Activated naive CD4-positive, alpha-beta T cell treated with anti-CD3 and anti-CD28 coated beads, Interleukin-2, amount 10 ng/mL, durations not matched to agents 7 days and 5 days (primary cell): ENCODE data around the gene DPF3.

Experiments
- CTCF ChIA-PET: fragments of 350-600 bp; sonication (Branson Sonifier 250); formaldehyde crosslinking; loops from one replicate; lab custom pipeline; 2021; ENCODE audit warnings: antibody characterized with exemption; lab: Charles Lee
- DNase-seq: peaks from one replicate; pipeline ENCODE4 v3.0.0-alpha.2; 2020
- H3K27ac Mint-ChIP-seq: one replicate; pipeline ENCODE4 v1.8.0; 2021; ENCODE audit warnings: mild to moderate bottlenecking, moderate library complexity, mixed read lengths
- H3K27me3 Mint-ChIP-seq: one replicate; pipeline ENCODE4 v1.8.0; 2021; ENCODE audit warnings: mild to moderate bottlenecking, mixed read lengths
- H3K36me3 Mint-ChIP-seq: one replicate; pipeline ENCODE4 v1.8.0; 2021; ENCODE audit warnings: mixed read lengths
- H3K4me1 Mint-ChIP-seq: one replicate; pipeline ENCODE4 v1.8.0; 2021; ENCODE audit warnings: mixed read lengths
- H3K4me3 Mint-ChIP-seq: one replicate; pipeline ENCODE4 v1.8.0; 2021; ENCODE audit warnings: mild to moderate bottlenecking, moderate library complexity, mixed read lengths
- H3K9me3 Mint-ChIP-seq: one replicate; pipeline ENCODE4 v1.8.0; 2021; ENCODE audit warnings: mixed read lengths

The DPF3 gene

DNA sequence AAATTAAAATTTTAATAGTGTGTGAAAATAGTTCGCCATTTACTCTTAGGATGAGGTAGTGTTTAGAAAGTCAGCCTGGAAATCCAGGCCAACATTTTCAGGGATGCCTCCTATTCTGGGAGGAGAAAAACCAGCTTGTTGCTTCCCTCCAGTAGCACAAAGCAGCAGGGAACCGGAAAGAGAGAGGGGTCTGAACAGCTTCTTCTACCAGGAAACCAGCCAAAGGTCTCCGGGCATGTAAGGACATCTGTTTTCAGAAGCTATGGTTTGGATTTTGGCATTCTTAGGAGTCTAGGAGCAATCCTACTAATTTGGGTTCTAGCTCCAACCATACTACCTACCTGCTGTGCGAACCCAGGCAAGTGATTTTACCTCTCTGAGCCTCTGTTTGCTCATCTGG, 85.3 kb downstream of the DPF3 start:
- Mint-ChIP-seq H3K27ac (no peak overlapping the region), H3K4me3 (no peak overlapping the region), H3K9me3 (peaks cover 10% of the 10 kb centered on the region), H3K36me3 (peaks cover 15% of the 10 kb centered on the region), H3K27me3 (peaks cover 22% of the 10 kb centered on the region), H3K4me1 (peaks cover 28% of the 10 kb centered on the region)
- CTCF ChIA-PET, result interaction anchor here (1.0 kb wide), 1 partner anchor 9 kb away, joined by 3 read pairs; no protein-coding TSS in a partner anchor
- no peak for DNase-seq

DNA sequence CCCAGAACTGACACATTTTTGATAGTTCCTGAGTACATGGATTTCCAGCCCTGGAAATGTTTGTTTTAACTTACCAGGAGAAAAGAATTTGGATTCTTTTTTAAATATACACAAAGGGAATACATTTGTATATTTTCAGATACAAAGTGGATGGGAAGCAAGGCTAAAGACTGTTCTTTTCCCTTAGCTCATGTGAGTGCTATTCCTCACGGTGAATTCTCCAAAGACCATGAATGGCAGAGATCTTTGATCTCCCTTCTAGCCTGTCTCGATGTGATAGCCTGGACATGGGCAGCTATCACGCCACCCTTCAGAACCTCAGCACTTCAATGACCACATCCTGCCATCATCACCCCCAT, 91.3 kb downstream of the DPF3 start:
- peaks cover 10% of the 10 kb centered on the region for H3K36me3 Mint-ChIP-seq
- CTCF ChIA-PET, result no interaction called here
- H3K4me3 Mint-ChIP-seq, result no peak overlapping the region
- DNase-seq, result no peak
- peaks cover 2% of the 10 kb centered on the region for H3K4me1 Mint-ChIP-seq
- no peaks in the 10 kb centered on the region for H3K27me3 Mint-ChIP-seq
- H3K9me3 Mint-ChIP-seq, result peaks cover 3% of the 10 kb centered on the region
- H3K27ac Mint-ChIP-seq, result no peak overlapping the region

GRCh38 chr14:72801836-72802587, 91.9 kb downstream of the DPF3 start:
- CTCF ChIA-PET, result no interaction called here
- Mint-ChIP-seq H3K4me1 (peaks cover 2% of the 10 kb centered on the region), H3K27me3 (no peaks in the 10 kb centered on the region), H3K36me3 (peaks cover 10% of the 10 kb centered on the region), H3K4me3 (no peak overlapping the region), H3K27ac (no peak overlapping the region), H3K9me3 (peaks cover 3% of the 10 kb centered on the region)
- no peak for DNase-seq

GRCh38 chr14:72801381-72801812, 92.5 kb downstream of the DPF3 start:
- Mint-ChIP-seq H3K27ac (no peak overlapping the region), H3K36me3 (peaks cover 10% of the 10 kb centered on the region), H3K4me1 (peaks cover 2% of the 10 kb centered on the region), H3K27me3 (no peaks in the 10 kb centered on the region), H3K9me3 (peaks cover 3% of the 10 kb centered on the region), H3K4me3 (no peak overlapping the region)
- DNase-seq, result no peak
- CTCF ChIA-PET, result no interaction called here

DNA sequence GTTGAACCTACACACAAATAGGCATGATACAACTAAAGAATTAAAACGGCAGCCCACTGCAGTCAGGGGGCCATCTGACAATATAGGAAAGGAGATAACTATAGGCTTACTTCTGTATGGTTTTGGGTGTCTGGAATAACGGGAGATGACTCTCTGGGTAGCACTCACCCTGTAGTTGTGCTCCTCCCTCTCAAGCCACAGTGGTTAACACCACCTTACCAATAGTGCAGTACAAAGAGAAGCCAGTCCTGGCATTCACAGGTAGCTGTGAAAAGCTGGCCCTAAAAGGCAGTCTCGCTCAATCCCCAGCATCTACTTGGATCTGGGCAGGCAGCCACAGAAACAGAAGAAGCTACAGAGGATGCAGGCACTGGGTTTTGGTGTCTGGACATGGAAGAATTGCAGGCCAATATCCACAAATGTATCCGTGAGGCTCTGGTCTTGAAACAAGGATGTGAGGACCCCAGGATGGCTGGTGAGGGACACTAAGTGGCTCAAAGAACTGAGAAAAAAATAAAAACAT, 93.0 kb downstream of the DPF3 start:
- Mint-ChIP-seq H3K4me1 (peaks cover 2% of the 10 kb centered on the region), H3K27ac (no peak overlapping the region), H3K9me3 (peaks cover 3% of the 10 kb centered on the region), H3K36me3 (peaks cover 8% of the 10 kb centered on the region), H3K4me3 (no peak overlapping the region), H3K27me3 (no peaks in the 10 kb centered on the region)
- DNase-seq, result no peak
- CTCF ChIA-PET, result no interaction called here

DNA sequence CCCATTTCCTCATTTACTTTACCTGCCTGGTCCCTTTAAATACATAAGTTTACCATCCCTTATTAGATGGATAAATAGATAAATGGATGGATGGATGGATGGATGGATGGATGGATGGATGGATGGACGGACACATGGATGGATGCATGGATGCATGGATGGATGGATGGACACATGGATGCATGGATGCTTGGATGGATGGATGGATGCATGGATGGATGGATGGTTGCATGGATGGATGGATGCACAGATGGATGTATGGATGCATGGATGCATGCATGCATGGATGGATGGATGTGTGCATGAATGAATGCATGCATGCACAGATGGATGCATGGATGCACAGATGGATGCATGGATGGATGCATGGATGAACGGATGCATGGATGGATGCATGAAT, 93.6 kb downstream of the DPF3 start:
- Mint-ChIP-seq H3K4me3 (no peak overlapping the region), H3K27me3 (no peaks in the 10 kb centered on the region), H3K4me1 (peaks cover 2% of the 10 kb centered on the region), H3K27ac (no peak overlapping the region), H3K9me3 (peaks cover 3% of the 10 kb centered on the region), H3K36me3 (peaks cover 7% of the 10 kb centered on the region)
- DNase-seq, result no peak
- CTCF ChIA-PET, result no interaction called here

GRCh38 chr14:72796935-72797334, 97.0 kb downstream of the DPF3 start:
- Mint-ChIP-seq H3K9me3 (peaks cover 3% of the 10 kb centered on the region), H3K27me3 (peaks cover 9% of the 10 kb centered on the region), H3K4me1 (peaks cover 2% of the 10 kb centered on the region), H3K36me3 (peaks cover 7% of the 10 kb centered on the region), H3K27ac (no peak overlapping the region), H3K4me3 (no peak overlapping the region)
- CTCF ChIA-PET, result no interaction called here
- DNase-seq, result no peak

DNA sequence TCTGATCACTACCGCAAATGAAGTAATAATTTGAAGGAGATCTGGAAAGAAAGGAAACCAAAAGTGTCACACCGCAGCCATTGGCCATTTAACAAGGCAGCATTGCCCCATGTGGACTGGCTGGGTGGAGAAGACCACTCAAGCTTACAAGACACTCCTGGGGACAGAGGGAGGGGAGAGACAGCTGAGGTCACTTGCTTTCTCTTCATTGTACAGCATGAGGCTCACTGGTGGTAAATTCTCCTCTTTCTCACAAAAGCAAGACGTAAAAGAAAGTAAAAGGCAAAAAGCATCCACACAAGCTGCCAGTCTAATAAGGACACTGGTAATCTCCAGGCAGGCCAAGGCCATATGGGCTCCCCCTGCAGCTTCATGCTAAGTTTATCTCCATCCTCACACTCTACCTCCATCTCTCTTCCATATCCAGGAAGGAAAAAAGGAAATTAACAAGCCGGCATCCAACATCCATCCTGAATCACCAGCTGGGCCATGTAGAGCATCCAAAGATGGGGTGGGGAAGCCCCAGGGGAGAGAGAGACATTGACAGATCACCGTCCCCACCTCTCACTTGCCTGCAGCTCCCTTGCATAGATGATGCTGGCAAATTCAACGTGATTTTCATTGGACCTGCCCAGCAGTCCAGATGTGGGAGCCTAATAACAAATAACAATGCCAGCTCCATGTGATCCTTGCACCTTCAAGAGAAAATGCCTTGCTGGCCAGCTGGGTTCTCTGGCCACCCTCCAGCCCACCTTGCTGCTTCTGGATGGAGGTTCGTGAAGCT, 100.6 kb downstream of the DPF3 start:
- peaks cover 13% of the 10 kb centered on the region for H3K4me1 Mint-ChIP-seq
- H3K27ac Mint-ChIP-seq, result no peak overlapping the region
- H3K9me3 Mint-ChIP-seq, result no peaks in the 10 kb centered on the region
- no peaks in the 10 kb centered on the region for H3K36me3 Mint-ChIP-seq
- peaks cover 12% of the 10 kb centered on the region for H3K27me3 Mint-ChIP-seq
- CTCF ChIA-PET, result no interaction called here
- no peak for DNase-seq
- H3K4me3 Mint-ChIP-seq, result no peak overlapping the region

- Mint-ChIP-seq H3K4me3 (no peak overlapping the region), H3K9me3 (no peaks in the 10 kb centered on the region), H3K27ac (no peak overlapping the region), H3K36me3 (no peaks in the 10 kb centered on the region), H3K27me3 (peaks cover 24% of the 10 kb centered on the region), H3K4me1 (peaks cover 22% of the 10 kb centered on the region)
- DNase-seq, result no peak
- CTCF ChIA-PET, result no interaction called here
Observed at GRCh38 chr14:72792051-72792788, 101.7 kb downstream of the DPF3 start.

DNA sequence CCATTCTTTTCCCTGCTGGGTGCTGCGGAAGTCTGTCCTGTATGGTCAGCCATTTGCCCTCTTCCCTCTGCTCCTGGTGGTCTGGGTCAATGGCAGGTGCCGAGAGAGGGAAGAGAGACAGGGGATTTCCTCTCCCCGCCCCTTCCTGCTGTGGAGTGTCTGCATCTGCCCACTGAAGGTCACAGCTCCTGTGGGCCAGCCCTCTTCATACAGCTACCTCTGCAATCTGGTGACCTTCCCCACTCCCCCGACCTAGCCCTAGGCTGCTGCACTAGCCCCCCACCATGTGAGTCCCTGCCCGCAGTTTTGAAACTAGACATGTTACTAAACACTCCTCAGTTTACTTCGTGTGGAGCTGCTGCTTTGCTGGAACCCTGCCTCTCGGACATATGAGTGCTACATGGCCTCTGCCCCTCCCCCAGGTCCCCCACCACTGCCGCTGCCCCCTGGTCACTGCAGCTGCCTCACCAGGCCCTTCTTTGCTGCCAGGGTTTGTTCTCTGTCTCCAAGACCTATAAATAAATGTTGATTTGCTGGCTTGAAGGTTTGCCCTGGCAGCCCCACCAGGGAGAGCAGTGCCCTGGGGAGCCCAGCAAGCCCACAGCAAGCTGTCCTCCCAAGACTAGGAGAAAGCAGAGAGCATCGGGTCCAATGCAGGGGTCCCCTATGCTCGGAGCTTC, 102.9 kb downstream of the DPF3 start:
- Mint-ChIP-seq H3K9me3 (no peaks in the 10 kb centered on the region), H3K27ac (no peak overlapping the region), H3K4me3 (no peak overlapping the region), H3K36me3 (no peaks in the 10 kb centered on the region), H3K27me3 (peaks cover 29% of the 10 kb centered on the region), H3K4me1 (peaks cover 24% of the 10 kb centered on the region)
- DNase-seq, result no peak
- CTCF ChIA-PET, result no interaction called here

- CTCF ChIA-PET, result no interaction called here
- peaks cover 27% of the 10 kb centered on the region for H3K4me1 Mint-ChIP-seq
Observed at GRCh38 chr14:72788972-72789728, 104.8 kb downstream of the DPF3 start.

DNA sequence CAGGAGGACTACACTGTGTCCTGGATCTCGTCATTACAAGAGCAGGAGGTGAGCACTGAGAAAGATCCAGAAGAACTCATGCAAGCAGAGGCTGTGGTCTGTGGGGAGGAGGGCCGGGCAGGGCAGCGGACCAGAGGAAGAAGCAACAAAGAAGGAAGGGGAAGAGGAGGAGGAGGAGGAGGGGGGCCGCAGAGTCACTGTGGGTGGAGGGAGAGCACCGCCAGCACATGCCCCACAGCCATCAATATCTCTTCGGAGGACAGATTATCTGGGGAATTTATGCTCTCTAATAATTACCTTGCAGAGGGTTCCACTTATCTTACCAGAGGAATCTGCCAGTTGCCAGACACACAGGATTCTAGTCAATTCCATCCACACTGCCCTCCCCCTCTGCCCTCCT, 105.6 kb downstream of the DPF3 start:
- H3K4me1 Mint-ChIP-seq, result peaks cover 30% of the 10 kb centered on the region
- H3K9me3 Mint-ChIP-seq, result no peaks in the 10 kb centered on the region
- no peak overlapping the region for H3K27ac Mint-ChIP-seq
- no peak for DNase-seq
- H3K27me3 Mint-ChIP-seq, result peaks cover 26% of the 10 kb centered on the region
- no peak overlapping the region for H3K4me3 Mint-ChIP-seq
- H3K36me3 Mint-ChIP-seq, result no peaks in the 10 kb centered on the region
- CTCF ChIA-PET, result no interaction called here

More at GRCh38 chr14:72788972-72789728, 104.8 kb downstream of the DPF3 start:
- Mint-ChIP-seq H3K4me3 (no peak overlapping the region), H3K9me3 (no peaks in the 10 kb centered on the region), H3K36me3 (no peaks in the 10 kb centered on the region), H3K27me3 (peaks cover 29% of the 10 kb centered on the region), H3K27ac (no peak overlapping the region)
- no peak for DNase-seq

GRCh38 chr14:72787841-72788240, 106.1 kb downstream of the DPF3 start:
- H3K27ac Mint-ChIP-seq, result no peak overlapping the region
- H3K27me3 Mint-ChIP-seq, result peaks cover 26% of the 10 kb centered on the region
- no peaks in the 10 kb centered on the region for H3K9me3 Mint-ChIP-seq
- H3K4me3 Mint-ChIP-seq, result no peak overlapping the region
- H3K4me1 Mint-ChIP-seq, result peaks cover 30% of the 10 kb centered on the region
- DNase-seq, result no peak
- CTCF ChIA-PET, result no interaction called here
- peaks cover 1% of the 10 kb centered on the region for H3K36me3 Mint-ChIP-seq
